Activated T-helper 1 cell treated with anti-CD3 and anti-CD28 coated beads, Interleukin-12 subunit alpha, Interleukin-12 subunit beta, Interleukin-2, Interleukin-4 antibody, amounts not matched to agents 30 ng/mL and 10 ng/mL and 1 ng/mL, durations not matched to agents 14 hours and 24 hours and 36 hours (primary cell): ENCODE results near the gene TMCO1. TPM values are rescaled to one million over a fixed set of nuclear protein-coding genes. Genes with fewer than 3 reads are reported as not detected.
A peak's percentile ranks its signal among the peaks of the same experiment; 100 is the strongest.
"Not testable (repeated sequence)": the region's sequence is repeated elsewhere in the genome, so short reads cannot be mapped to it uniquely, and the experiment has no call there.

Source experiments
- DNase-seq: peaks from one replicate; pipeline ENCODE4 v3.0.0; 2021; ENCODE audit warnings: low spot score
- H3K27ac Mint-ChIP-seq: one replicate; pipeline ENCODE4 v1.8.0; 2021; ENCODE audit warnings: mild to moderate bottlenecking, mixed read lengths
- H3K27me3 Mint-ChIP-seq: one replicate; pipeline ENCODE4 v1.8.0; 2022; ENCODE audit warnings: mild to moderate bottlenecking, moderate library complexity, mixed read lengths; ENCODE audit not compliant: insufficient read depth
- H3K36me3 Mint-ChIP-seq: one replicate; pipeline ENCODE4 v1.8.0; 2021; ENCODE audit warnings: low read depth, mixed read lengths
- H3K4me1 Mint-ChIP-seq: one replicate; pipeline ENCODE4 v1.8.0; 2021; ENCODE audit warnings: low read depth, mixed read lengths
- H3K4me3 Mint-ChIP-seq: one replicate; pipeline ENCODE4 v1.8.0; 2021; ENCODE audit warnings: mild to moderate bottlenecking, moderate library complexity, mixed read lengths
- H3K9me3 Mint-ChIP-seq: one replicate; pipeline ENCODE4 v1.8.0; 2021; ENCODE audit warnings: mixed read lengths
- intact Hi-C: fragments of 100-400 bp; cut with micrococcal nuclease; formaldehyde crosslinking; loops from one replicate; pipeline ENCODE4 v1.15.1; 2024
- total RNA-seq: library from RNA; stranded (reverse); gene quantifications from 2 replicates; pipeline ENCODE4 v1.2.3, GENCODE V29; 2022

The TMCO1 gene
- total RNA-seq, 1 donor from 2014 or later, result 102 TPM

GRCh38 chr1:165734906-165735305 lies 33.8 kb downstream of the TMCO1 start:
- Mint-ChIP-seq H3K4me3 (no peak overlapping the region), H3K36me3 (peaks cover 6% of the 10 kb centered on the region), H3K4me1 (no peaks in the 10 kb centered on the region), H3K27me3 (no peaks in the 10 kb centered on the region), H3K9me3 (no peaks in the 10 kb centered on the region), H3K27ac (no peak overlapping the region)
- no peak for DNase-seq
- intact Hi-C loops, result no loop called here

GRCh38 chr1:165726841-165727240 lies 41.8 kb downstream of the TMCO1 start:
- intact Hi-C loops, result no loop called here
- no peaks in the 10 kb centered on the region for H3K27me3 Mint-ChIP-seq
- no peak overlapping the region for H3K27ac Mint-ChIP-seq
- H3K9me3 Mint-ChIP-seq, result no peaks in the 10 kb centered on the region
- DNase-seq, result no peak
- peaks cover 25% of the 10 kb centered on the region for H3K36me3 Mint-ChIP-seq
- H3K4me3 Mint-ChIP-seq, result no peak overlapping the region
- H3K4me1 Mint-ChIP-seq, result no peaks in the 10 kb centered on the region

- no peaks in the 10 kb centered on the region for H3K9me3 Mint-ChIP-seq
- H3K4me3 Mint-ChIP-seq, result no peak overlapping the region
- H3K4me1 Mint-ChIP-seq, result no peaks in the 10 kb centered on the region
- no peaks in the 10 kb centered on the region for H3K27me3 Mint-ChIP-seq
- H3K36me3 Mint-ChIP-seq, result peaks cover 25% of the 10 kb centered on the region
- intact Hi-C loops, result no loop called here
- no peak overlapping the region for H3K27ac Mint-ChIP-seq
- DNase-seq, result no peak
Measured at GRCh38 chr1:165726169-165726568, 42.5 kb downstream of the TMCO1 start.

GRCh38 chr1:165717918-165718515 lies 50.7 kb downstream of the TMCO1 start:
- intact Hi-C loops, result loop anchor here (1.0 to 5.0 kb wide), 2 partner anchors 196 to 759 kb away; no protein-coding TSS in a partner anchor
- Mint-ChIP-seq H3K4me1 (no peaks in the 10 kb centered on the region), H3K27me3 (peaks cover 6% of the 10 kb centered on the region), H3K4me3 (no peak overlapping the region), H3K9me3 (no peaks in the 10 kb centered on the region), H3K36me3 (no peaks in the 10 kb centered on the region), H3K27ac (no peak overlapping the region)
- DNase-seq, result peak; percentile 16

- not testable (repeated sequence) for DNase-seq, H3K36me3 Mint-ChIP-seq, H3K27ac Mint-ChIP-seq, H3K4me3 Mint-ChIP-seq, H3K4me1 Mint-ChIP-seq, H3K9me3 Mint-ChIP-seq
- peaks cover 16% of the 10 kb centered on the region for H3K27me3 Mint-ChIP-seq
- intact Hi-C loops, result loop anchor here (5.0 kb wide), 1 partner anchor 761 kb away; no protein-coding TSS in a partner anchor
Measured at GRCh38 chr1:165716265-165717051, 52.2 kb downstream of the TMCO1 start.

- no peak overlapping the region for H3K27ac Mint-ChIP-seq
- no peaks in the 10 kb centered on the region for H3K9me3 Mint-ChIP-seq
- intact Hi-C loops, result no loop called here
- H3K4me3 Mint-ChIP-seq, result no peak overlapping the region
- DNase-seq, result no peak
- peaks cover 35% of the 10 kb centered on the region for H3K27me3 Mint-ChIP-seq
- no peaks in the 10 kb centered on the region for H3K4me1 Mint-ChIP-seq
- H3K36me3 Mint-ChIP-seq, result no peaks in the 10 kb centered on the region
Measured at GRCh38 chr1:165712764-165713163, 55.9 kb downstream of the TMCO1 start.

- Mint-ChIP-seq H3K27ac (no peak overlapping the region), H3K9me3 (no peaks in the 10 kb centered on the region), H3K4me3 (no peak overlapping the region), H3K36me3 (no peaks in the 10 kb centered on the region), H3K4me1 (no peaks in the 10 kb centered on the region), H3K27me3 (peaks cover 39% of the 10 kb centered on the region)
- intact Hi-C loops, result no loop called here
- DNase-seq, result no peak
Measured at GRCh38 chr1:165707984-165708706, 60.5 kb downstream of the TMCO1 start.

GRCh38 chr1:165703648-165704047 lies 65.0 kb downstream of the TMCO1 start:
- H3K9me3 Mint-ChIP-seq, result no peaks in the 10 kb centered on the region
- no peak for DNase-seq
- H3K4me1 Mint-ChIP-seq, result peaks cover 3% of the 10 kb centered on the region
- peaks cover 17% of the 10 kb centered on the region for H3K27me3 Mint-ChIP-seq
- H3K4me3 Mint-ChIP-seq, result no peak overlapping the region
- intact Hi-C loops, result no loop called here
- H3K27ac Mint-ChIP-seq, result no peak overlapping the region
- no peaks in the 10 kb centered on the region for H3K36me3 Mint-ChIP-seq

GRCh38 chr1:165701922-165702321 lies 66.7 kb downstream of the TMCO1 start:
- H3K4me1 Mint-ChIP-seq, H3K27ac Mint-ChIP-seq, H3K36me3 Mint-ChIP-seq: not testable (repeated sequence)

GRCh38 chr1:165699577-165699976 lies 69.1 kb downstream of the TMCO1 start:
- Mint-ChIP-seq H3K36me3 (peaks cover 6% of the 10 kb centered on the region), H3K4me3 (peak overlapping the region; percentile 7), H3K27ac (no peak overlapping the region), H3K4me1 (peaks cover 20% of the 10 kb centered on the region), H3K9me3 (no peaks in the 10 kb centered on the region), H3K27me3 (peaks cover 2% of the 10 kb centered on the region)
- intact Hi-C loops, result loop anchor here (2.0 to 5.0 kb wide), 3 partner anchors 307 to 467 kb away; partner anchors contain the start of gene FAM78B
- no peak for DNase-seq

More at GRCh38 chr1:165701922-165702321, 66.7 kb downstream of the TMCO1 start:
- intact Hi-C loops, DNase-seq, H3K4me3 Mint-ChIP-seq, H3K9me3 Mint-ChIP-seq: not testable (repeated sequence)
- H3K27me3 Mint-ChIP-seq, result peaks cover 11% of the 10 kb centered on the region

GRCh38 chr1:165698761-165699052 lies 70.0 kb downstream of the TMCO1 start:
- Mint-ChIP-seq H3K27ac (peak overlapping the region; percentile 85), H3K4me3 (peak overlapping the region; percentile 95), H3K4me1 (peaks cover 20% of the 10 kb centered on the region), H3K36me3 (peaks cover 11% of the 10 kb centered on the region), H3K9me3 (no peaks in the 10 kb centered on the region), H3K27me3 (peaks cover 2% of the 10 kb centered on the region)
- intact Hi-C loops, result loop anchor here (1.0 to 5.0 kb wide), 8 partner anchors 67 to 468 kb away; partner anchors contain the start of genes FAM78B, MGST3, TMCO1 and UCK2
- no peak for DNase-seq

- H3K9me3 Mint-ChIP-seq, result no peaks in the 10 kb centered on the region
- intact Hi-C loops, result loop anchor here (1.0 to 5.0 kb wide), 9 partner anchors 67 to 469 kb away; partner anchors contain the start of genes FAM78B, MGST3, TMCO1 and UCK2
- peaks cover 2% of the 10 kb centered on the region for H3K27me3 Mint-ChIP-seq
- peak within 1 kb of the TSS; percentile 97 for H3K27ac Mint-ChIP-seq
- peak within 1 kb of the TSS; percentile 95 for H3K4me3 Mint-ChIP-seq
- H3K4me1 Mint-ChIP-seq, result peaks cover 20% of the 10 kb centered on the region
- DNase-seq, result peak; percentile 82
- peaks cover 17% of the 10 kb centered on the region for H3K36me3 Mint-ChIP-seq
Measured at GRCh38 chr1:165697881-165698760, 70.5 kb downstream of the TMCO1 start, which contains the start of gene ALDH9A1. TSS of gene ALDH9A1 (minus strand) at chr1:165698562. CDS start at chr1:165698558, 4 bp downstream.
